Measurements from ENCODE around the gene P3H4.

DNA sequence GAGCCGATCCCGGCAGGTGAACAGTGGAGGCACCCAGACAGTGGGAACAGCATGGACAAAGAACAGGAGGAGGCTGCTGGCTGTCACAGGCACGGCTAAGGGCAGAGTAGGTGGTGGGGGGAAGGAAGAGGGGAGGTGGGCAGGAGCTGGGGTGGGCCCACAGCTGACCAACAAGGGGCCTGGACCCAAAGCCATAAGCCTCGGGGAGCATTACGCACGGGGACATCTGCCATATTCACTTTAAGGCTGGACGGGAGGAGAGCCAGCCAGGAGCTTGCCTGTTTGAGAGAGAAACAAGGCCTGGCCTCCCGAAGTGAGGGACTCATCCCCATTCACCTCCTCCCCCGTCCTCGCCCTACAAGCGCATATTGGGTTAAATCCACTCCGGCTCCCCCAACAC, 57.7 kb downstream of the P3H4 start:
- no peak for TF ChIP-seq FOXK2 (IDR thresholded peaks at IDR 0.05)
- TF ChIP-seq RAD51 (IDR thresholded peaks at IDR 0.05): no peak
- no peak for TF ChIP-seq ZNF687 (IDR thresholded peaks at IDR 0.05)
- no peak for TF ChIP-seq RCOR1 (conservative IDR thresholded peaks at IDR 0.05; ENCODE audit: low read depth, low read length)
- TF ChIP-seq RFX5 (IDR thresholded peaks at IDR 0.05; ENCODE audit: low read depth, low read length): no peak
- TF ChIP-seq CTCF (IDR thresholded peaks at IDR 0.05 in 2 of 3, conservative IDR thresholded peaks at IDR 0.05 in 1 of 3; ENCODE audit: control insufficient read depth in 2 of 3, extremely low read depth in 1 of 3, insufficient read depth in 1 of 3, low read depth in 3 of 3, low read length in 3 of 3): no peak
- TF ChIP-seq CBX5 (IDR thresholded peaks at IDR 0.05; ENCODE audit: low read depth): no peak
- no peak for TF ChIP-seq PML (IDR thresholded peaks at IDR 0.05; ENCODE audit: low read length)
- TF ChIP-seq GATAD2B (conservative IDR thresholded peaks at IDR 0.05; ENCODE audit: low read depth): no peak
- no peak for TF ChIP-seq TBL1XR1 (IDR thresholded peaks at IDR 0.05; ENCODE audit: low read depth, low read length)
- TF ChIP-seq SMC3 (IDR thresholded peaks at IDR 0.05; ENCODE audit: borderline replicate concordance, low read length): no peak
- no peak for TF ChIP-seq CEBPB (IDR thresholded peaks at IDR 0.05; ENCODE audit: borderline replicate concordance in 1 of 2, low read depth in 2 of 2, low read length in 2 of 2)

Data from GM12878 (cell line).